ENCODE measurements around the gene PPARD.
"Not testable (repeated sequence)": the region's sequence is repeated elsewhere in the genome, so short reads cannot be mapped to it uniquely, and the experiment has no call there.

PPARD gene

DNA sequence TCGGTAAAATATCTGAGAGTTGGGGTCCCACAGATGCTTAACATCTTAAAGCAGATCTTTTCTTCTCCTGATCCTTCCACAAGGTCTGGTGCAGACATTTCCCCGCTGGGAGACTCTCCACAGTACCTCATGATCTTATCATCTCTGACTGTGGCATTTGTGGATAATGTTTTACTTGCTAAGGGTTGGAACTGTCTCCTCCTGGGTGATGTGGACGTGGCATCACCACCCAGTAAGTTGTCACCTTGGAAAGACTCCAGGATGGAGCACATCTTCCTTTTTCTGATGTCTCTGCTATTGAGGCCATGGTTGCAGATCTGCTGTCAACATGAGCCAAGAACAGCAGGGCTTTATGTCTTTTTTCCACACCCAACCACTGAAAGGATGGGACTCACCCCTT, 67.8 kb downstream of the PPARD start:
- no peak for DNase-seq (ENCODE audit: low spot score)

DNA sequence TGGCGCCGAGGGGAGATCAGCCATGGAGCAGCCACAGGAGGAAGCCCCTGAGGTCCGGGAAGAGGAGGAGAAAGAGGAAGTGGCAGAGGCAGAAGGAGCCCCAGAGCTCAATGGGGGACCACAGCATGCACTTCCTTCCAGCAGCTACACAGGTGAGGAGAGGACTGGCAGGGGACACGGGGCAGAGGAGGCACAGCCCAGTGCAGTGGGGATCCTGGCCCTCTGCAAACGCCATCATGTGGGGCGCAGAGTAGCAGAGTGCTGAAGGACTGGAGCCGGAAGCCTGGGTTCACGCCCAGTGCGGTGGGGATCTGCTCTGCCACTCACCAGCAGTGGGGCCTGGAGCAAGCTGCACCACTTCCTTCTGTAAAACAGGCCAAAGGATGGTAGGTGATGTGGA, 68.7 kb downstream of the PPARD start:
- DNase-seq (ENCODE audit: low spot score), result no peak

DNA sequence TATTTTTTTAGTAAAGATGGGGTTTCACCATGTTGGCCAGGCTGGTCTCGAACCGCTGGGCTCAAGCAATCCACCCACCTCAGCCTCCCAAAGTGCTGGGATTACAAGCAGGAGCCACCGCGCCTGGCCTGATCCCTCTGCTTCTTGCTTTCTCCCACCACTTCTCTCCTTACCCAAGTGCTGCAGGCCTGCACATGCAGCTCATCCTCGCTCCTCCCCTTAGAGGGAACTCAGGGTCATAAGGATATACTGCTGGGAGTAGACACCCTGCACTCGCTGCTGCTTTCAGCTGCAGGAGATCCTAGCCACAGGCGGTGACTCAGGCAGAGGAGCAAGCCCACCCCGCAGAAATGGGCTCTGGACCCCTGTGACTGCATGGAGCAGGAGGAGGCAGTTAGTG, 69.7 kb downstream of the PPARD start:
- no peak for DNase-seq (ENCODE audit: low spot score)

DNA sequence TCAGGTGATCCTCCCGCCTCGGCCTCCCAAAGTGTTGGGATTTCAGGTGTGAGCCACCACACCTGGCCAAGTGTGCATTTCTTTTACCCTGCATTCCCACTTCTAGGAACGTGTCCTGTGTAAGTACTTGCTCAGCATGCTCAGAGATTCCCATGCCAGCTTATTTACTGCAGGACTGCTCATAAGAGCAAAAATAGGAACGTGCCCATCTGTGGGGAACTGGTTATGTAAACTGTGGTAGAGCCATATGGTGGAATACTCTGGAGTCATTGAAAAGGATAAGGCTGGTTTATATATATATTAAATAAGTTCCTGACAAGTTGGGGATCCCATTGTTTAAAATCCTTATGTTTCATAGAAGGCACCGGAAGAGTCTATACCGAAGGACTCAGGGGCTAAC, 71.6 kb downstream of the PPARD start:
- no peak for DNase-seq (ENCODE audit: low spot score)

DNA sequence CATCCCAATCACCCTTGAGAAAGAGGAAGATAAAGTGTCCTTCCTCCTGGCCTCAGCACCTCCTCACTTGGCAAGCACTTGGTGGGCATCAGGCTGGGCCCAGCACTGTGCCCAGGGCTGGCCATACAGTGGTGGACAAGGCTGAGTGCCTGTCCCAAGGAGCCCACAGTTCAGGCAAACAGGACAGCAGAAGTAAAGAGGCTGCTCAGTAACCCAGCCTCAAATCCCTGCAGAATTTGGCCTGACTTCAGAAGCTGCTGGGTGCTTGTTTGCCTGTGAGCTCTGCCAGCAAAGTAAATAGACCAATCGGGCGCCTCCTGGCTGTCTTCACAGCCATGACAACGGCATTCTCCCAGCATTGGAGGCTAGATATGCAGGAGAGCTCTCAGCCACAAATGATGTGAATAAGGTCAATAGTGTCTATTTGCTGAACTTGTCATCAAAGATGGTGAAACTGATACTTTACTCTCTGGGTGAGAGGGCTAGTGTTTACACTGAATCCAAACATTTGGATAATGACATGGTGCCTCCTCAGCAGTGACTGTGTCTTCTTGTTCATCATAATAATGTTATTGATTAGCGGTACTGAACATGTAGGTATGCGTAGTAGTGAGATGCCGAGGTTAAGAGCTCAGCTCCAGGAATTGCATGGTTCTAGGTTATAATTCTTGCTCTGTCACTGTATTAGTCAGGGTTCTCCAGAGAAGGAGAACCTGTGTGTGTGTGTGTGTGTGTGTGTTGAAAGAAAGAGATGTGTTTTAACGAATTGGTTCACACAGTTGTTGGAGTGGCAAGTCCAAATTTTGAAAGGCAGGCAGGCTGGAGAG, 72.9 kb downstream of the PPARD start:
- peak; percentile 81 for DNase-seq (ENCODE audit: low spot score)

DNA sequence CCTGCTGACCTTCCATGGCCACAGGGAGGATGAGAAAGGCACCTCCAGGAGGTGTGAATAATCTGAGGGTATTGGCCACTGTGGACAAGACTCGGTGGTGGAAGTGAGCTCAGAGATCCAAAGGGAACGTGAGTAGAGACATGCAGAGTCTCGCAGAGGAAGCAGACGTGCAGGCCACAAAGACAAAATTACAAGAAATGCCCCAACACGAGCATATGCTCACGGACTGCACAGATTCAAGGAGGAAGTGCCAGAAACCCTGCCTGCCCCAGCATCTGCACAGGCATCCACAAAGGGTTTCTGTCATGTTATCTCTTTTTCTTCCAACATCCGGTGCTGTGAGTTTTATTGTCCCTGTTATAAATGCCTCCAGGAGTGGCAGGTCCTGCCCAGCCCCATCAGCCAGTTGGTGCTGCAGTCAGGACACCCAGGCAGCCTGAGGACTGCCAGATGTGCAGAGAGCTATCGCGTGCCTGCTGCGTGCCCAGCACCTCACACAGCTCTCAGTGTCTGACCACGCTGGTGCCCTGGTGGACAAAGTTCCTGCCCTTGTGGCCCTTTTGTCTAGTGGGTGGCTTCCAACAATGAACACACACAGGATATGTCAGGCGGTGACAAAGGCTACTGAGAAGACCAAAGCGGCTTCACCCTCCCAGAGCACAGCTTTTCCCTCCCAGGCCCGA, 75.8 kb downstream of the PPARD start:
- DNase-seq (ENCODE audit: low spot score), result no peak

DNA sequence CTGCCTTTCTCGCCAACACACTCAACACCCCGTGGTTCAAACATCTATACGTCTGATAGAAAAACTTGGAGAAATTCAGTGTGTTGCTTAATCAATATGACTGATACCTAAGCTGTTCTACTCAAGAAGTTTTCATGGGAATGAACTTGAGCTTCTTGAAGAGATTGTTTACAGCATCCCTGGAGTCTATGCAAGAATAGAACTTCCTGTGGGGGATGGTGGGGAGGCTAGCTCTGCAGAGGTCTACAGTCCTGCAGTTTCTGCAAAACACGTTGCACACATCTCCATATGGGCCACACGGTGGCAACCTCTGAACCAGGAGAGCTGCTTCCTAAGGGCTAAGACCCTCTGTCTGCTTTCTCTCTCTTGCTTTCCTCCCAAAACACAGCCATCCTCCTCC, 77.1 kb downstream of the PPARD start:
- no peak for DNase-seq (ENCODE audit: low spot score)

DNA sequence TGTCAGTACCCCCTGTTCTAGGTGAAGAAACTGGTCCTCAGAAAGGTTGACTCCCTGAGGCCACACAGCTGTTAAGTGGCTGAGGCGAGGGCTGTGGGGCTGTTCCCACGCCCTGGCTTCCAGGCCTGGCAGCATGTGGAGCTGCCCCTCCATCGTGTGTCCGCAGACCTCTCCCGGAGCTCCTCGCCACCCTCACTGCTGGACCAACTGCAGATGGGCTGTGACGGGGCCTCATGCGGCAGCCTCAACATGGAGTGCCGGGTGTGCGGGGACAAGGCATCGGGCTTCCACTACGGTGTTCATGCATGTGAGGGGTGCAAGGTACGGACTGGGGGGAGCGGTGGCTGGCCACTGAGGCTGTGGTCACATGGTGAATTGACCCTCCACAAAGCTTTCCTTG, 77.6 kb downstream of the PPARD start:
- no peak for DNase-seq (ENCODE audit: low spot score)

DNA sequence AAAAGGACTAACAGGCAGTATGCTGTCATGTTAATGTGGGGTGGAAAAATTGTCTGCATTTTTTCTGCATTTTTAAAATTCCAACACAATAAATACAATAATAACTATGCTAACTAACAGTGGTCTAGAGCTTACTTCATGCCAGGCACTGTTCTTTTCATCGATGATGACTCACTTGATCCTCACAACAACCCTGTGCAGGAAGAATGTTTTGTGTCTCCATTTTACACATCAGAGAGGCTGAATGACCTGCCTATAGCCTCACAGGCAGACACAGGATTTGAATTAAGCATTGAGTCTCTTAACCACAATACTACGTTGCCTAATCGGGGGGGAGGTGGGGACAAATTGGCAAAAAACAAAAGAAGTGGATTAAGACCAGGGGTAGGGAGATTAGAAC, 82.9 kb downstream of the PPARD start:
- no peak for DNase-seq (ENCODE audit: low spot score)

DNA sequence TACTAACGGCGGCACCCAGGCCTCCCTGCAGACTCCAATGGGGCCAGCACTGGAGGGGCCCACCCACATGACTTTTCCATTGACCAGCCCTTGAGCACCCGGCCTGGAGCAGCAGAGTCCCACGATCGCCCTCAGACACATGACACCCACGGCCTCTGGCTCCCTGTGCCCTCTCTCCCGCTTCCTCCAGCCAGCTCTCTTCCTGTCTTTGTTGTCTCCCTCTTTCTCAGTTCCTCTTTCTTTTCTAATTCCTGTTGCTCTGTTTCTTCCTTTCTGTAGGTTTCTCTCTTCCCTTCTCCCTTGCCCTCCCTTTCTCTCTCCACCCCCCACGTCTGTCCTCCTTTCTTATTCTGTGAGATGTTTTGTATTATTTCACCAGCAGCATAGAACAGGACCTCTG, 83.7 kb downstream of the PPARD start:
- no peak for DNase-seq (ENCODE audit: low spot score)

DNA sequence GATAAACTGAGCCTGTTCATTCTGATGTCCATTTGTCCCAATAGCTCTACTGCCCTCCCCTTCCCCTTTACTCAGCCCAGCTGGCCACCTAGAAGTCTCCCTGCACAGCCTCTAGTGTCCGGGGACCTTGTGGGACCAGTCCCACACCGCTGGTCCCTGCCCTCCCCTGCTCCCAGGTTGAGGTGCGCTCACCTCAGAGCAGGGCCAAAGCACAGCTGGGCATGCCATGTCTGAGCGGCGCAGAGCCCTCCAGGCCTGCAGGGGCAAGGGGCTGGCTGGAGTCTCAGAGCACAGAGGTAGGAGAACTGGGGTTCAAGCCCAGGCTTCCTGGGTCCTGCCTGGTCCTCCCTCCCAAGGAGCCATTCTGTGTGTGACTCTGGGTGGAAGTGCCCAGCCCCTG, 85.1 kb downstream of the PPARD start:
- DNase-seq (ENCODE audit: low spot score), result no peak

DNA sequence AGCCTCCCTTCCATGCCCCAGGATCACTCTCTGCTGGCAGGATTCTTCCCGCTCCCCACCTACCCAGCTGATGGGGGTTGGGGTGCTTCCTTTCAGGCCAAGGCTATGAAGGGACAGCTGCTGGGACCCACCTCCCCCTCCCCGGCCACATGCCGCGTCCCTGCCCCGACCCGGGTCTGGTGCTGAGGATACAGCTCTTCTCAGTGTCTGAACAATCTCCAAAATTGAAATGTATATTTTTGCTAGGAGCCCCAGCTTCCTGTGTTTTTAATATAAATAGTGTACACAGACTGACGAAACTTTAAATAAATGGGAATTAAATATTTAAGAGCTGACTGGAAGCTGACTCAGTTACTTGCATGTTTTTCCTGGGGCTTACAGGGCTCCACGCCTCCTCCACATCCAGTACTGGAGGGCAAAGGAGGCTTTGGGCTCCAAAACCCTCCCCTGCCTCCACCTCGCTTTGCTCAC, 85.5 kb downstream of the PPARD start:
- no peak for DNase-seq (ENCODE audit: low spot score)

DNA sequence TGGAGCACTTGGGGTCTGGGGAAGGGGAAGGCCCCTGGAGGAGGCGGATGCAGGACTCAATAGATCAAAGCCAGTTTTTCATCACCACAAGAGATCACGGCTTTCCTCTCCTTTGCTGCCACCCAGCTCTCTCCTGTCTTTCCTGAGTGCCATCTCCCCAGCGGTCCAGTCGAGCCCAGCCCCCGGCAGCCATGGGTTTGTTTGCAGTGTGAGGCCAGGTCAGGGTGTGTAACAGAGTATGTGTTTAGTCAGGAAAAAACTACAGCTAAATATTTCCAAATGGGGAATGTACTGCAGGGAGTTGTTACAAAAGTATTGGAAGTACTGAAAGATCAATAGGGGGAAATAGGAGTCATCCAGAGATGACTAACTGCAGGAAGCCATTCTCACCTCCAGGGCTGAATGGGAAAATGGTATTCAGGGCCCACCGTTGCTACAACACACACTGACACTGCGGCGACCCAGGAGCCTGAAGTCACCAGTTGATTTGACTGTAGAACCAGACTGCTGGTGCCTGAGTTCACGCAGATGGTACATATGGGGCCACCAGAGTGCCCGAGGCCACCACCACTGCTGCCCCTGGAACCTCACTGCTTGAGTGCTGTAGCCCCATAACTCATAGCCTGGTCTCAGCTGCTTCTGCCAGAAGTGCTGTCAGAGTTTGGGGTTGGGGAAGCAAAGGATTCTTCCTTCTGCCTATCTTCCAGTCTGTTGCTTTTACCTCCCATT, 86.2 kb downstream of the PPARD start:
- peak; percentile 39 for DNase-seq (ENCODE audit: low spot score)

DNA sequence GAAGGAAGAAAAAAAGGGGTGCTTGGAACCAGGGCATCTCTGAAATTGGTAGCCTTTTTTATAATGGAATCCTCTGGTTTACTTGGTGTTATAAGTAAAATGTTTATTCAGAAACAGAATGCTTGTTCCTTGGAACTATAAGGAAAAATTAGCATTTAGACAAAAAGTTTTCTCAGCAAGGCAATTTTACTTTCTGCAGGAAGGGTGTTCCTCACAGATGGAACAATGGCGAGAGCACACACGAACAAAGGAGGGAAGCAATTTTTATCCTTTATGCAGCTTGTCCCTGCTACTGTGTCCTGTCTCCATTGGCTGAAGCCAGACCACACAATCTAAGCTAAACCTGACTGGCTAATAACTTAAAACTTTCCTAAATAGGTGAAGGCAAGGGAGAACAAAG, 87.1 kb downstream of the PPARD start:
- no peak for DNase-seq (ENCODE audit: low spot score)

DNA sequence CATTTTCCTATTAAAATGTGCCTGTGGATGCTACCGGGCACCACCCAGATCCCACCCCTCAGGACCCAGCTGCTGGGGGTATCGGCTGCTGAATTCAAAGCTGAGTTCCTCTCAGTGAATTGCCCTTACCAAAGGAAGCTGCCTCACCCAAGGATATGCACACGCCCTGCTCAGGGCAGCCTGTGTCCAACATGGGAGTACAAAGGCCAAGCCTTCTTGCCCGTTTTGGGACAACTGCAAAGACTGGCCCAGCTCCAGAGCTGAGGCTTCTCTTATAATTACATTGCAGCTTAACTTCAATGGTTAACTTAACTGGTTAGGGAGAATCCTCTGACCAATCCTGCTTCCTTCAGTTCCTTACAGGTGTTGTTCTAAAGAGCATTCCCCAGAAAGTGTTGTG, 89.9 kb downstream of the PPARD start:
- no peak for DNase-seq (ENCODE audit: low spot score)

DNA sequence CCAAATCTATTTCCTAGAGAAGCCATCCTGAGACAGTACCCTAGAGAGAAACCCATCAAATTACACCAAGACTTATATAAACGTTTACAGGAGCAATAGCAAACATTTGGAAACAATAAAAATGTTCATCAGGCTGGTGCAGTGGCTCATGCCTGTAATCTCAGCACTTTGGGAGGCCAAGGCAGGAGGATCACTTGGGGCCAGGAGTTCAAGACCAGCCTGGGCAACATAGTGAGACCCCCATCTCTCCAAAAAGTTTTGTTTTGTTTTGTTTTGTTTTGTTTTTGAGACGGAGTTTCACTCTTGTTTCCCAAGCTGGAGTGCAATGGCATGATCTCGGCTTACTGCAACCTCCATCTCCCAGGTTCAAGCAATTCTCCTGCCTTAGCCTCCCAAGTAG, 90.3 kb downstream of the PPARD start:
- not testable (repeated sequence) for DNase-seq (ENCODE audit: low spot score)

DNA sequence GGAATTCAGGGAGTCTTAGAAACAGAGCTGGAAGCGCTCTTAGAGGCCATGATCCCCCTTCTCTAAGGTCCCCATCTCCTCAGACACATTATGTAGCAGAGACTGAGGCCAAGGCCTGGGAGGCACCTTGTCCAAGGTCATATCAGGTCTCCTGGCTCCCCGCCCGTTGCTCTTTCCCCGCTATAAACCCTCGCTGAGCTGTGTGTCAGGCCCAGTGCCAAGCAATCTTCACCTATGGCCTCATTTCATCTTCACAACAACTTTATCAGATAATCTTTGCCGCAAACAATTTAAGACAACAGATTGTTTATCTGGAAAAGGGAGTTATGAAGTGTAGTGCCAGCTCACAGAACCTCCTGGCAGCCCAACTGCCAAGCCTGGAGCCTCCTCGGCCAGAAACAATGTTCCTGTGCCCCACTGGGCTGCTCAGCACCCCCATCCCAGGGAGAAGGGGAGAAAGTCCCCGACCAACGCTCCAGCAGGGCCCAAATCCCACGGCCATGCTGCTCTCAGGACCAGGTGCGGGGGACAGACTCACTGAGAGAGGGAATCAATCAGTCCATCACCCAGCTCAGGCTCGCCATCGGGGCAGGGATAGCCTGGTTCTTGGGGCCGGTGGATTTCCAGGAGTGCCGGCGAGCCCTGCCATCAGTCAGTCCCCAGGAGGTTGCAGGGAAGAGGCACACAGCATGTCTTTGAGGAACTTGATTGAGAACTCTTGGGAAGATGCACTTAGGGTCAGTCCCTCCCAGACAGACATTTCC, 92.9 kb downstream of the PPARD start:
- DNase-seq (ENCODE audit: low spot score), result no peak

DNA sequence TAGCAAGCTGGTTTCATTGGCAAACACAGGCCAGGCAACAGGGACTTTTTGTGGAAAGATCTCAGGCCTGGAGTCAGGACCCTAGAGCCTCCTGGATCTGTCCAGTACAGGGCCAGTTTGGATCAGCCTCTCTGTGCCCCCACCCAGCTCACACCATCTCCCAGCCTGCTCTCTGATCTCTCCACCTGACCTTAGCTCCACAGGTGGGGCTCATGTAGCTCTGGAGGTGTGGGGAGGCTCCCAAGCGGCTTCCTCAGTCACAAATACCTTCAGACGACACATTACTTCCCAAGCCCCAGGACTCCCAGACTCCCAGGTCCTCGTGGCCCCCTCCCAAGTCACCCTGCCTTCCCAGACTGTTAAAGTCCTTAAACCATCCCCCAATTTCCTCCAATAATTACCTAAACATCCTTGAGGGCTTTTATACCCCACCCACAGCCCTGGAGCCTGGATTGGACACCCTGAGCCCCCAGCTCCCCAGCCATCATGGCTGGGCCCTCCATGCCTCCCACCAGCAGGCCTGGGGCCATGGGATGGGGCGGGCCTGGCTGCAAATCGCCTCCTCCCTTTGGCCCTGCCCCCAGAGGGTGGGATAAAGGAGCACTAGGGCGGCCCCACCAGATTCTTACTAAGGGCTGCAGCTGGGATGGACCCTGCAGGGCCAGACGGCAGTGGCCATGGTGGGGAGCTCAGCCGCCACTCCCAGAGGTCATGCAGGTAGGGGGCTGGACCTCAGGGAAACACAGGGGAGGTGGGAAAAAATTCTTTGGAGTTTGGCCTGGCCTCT, 93.9 kb downstream of the PPARD start:
- DNase-seq (ENCODE audit: low spot score), result no peak

DNA sequence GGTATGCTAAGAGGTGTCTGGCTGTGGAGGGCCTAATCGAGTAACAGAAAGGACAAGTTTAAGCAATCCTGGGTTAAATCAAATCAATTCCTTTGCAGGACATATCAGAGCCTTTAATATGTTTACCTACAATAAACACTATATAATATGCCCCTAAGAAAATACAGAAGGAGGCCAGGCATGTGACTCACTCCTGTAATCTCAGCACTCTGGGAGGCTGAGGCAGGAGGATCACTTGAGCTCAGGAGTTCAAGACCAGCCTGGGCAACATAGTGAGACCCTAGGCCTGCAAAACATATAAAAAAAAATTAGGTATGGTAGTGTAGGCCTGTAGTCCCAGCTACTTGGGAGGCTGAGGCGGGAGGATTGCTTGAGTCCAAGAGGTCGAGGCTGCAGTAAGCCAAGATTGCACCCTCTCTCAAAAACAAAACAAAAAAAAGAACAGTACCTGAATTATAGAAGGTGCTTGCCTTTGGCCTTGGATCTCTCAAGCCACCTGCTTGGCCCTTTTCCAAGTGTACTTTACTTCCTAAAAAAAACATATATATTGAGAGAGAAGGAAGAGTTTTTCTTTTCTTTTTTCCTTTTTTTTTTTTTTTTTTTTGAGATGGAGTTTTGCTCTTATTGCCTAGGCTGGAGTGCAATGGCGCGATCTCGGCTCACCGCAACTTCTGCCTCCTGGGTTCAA, 96.2 kb downstream of the PPARD start:
- DNase-seq (ENCODE audit: low spot score), result not testable (repeated sequence)

DNA sequence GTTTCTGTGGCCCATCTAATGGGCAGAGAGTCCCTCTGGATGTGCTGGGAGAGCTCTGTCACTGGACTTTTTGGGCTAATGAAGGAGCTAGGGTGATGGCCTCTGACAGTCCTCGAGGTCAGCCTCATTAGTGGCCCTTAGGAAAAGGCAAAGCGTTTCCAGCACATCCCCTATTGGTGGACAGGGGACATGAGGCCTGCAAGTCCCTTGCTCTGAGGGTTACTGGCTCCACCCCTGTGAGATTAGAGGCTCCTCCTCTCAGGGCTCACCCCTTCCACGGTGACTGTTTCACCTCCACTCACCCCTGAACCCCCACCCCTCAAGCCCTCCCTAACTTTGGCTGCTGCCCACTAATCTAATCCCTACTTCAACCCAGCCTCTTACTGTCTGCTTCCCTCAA, 97.0 kb downstream of the PPARD start:
- no peak for DNase-seq (ENCODE audit: low spot score)

DNA sequence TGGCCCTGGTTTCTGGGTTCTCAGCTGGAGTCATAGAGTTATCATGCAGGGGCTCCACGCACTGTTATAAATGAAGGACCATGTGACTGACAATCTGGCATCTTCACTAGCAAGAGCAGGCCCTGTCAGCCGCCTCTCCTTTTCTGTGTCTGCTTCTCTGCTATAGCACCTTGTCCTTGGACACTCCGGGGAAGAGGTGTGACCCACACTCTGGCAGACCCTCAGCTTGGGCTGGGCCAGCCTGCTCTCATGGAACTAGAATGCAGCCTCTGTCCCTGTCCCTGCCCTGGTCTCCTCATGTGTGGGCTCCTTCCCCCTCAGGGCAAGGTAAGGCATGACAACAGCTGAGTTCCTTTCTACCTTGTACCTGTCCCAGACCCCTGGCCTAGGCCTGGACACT, 98.8 kb downstream of the PPARD start:
- no peak for DNase-seq (ENCODE audit: low spot score)

Measured in HuH-7 (cell line).